Activated CD4-positive, alpha-beta T cell treated with anti-CD3 and anti-CD28 coated beads, Interleukin-2, amount 10 ng/mL, durations not matched to agents 24 days and 14 days (primary cell): ENCODE data around the gene TTLL4. TPM values are rescaled to one million over a fixed set of nuclear protein-coding genes. Genes with fewer than 3 reads are reported as not detected.
"Not testable (repeated sequence)": the region's sequence is repeated elsewhere in the genome, so short reads cannot be mapped to it uniquely, and the experiment has no call there.

Experiments used
- DNase-seq: peaks from one replicate; pipeline ENCODE4 v3.0.0; 2022
- H3K27ac Mint-ChIP-seq: one replicate; pipeline ENCODE4 v1.8.0; 2022; ENCODE audit warnings: mild to moderate bottlenecking, mixed read lengths
- H3K27me3 Mint-ChIP-seq: one replicate; pipeline ENCODE4 v1.8.0; 2022; ENCODE audit warnings: mixed read lengths
- H3K36me3 Mint-ChIP-seq: one replicate; pipeline ENCODE4 v1.8.0; 2022; ENCODE audit warnings: low read depth, mild to moderate bottlenecking, mixed read lengths
- H3K4me1 Mint-ChIP-seq: one replicate; pipeline ENCODE4 v1.8.0; 2021; ENCODE audit warnings: mixed read lengths
- H3K4me3 Mint-ChIP-seq: one replicate; pipeline ENCODE4 v1.8.0; 2022; ENCODE audit warnings: mild to moderate bottlenecking, moderate library complexity, mixed read lengths
- H3K9me3 Mint-ChIP-seq: one replicate; pipeline ENCODE4 v1.8.0; 2021; ENCODE audit warnings: mixed read lengths
- intact Hi-C: fragments of 100-400 bp; cut with micrococcal nuclease; formaldehyde crosslinking; loops from one replicate; pipeline ENCODE4 v1.15.1; 2023
- total RNA-seq: library from RNA; stranded (reverse); gene quantifications from 2 replicates; pipeline ENCODE4 v1.2.3, GENCODE V29; 2022

TTLL4 gene
- total RNA-seq, 1 donor from 2014 or later, result 66.1 TPM

- peak overlapping the region; percentile 28 for H3K4me3 Mint-ChIP-seq
- no peaks in the 10 kb centered on the region for H3K27me3 Mint-ChIP-seq
- DNase-seq, result no peak
- intact Hi-C loops, result loop anchor here (1.0 kb wide), 1 partner anchor 11 kb away; no protein-coding TSS in a partner anchor
- peaks cover 22% of the 10 kb centered on the region for H3K4me1 Mint-ChIP-seq
- no peaks in the 10 kb centered on the region for H3K9me3 Mint-ChIP-seq
- H3K27ac Mint-ChIP-seq, result peak overlapping the region; percentile 81
- peaks cover 62% of the 10 kb centered on the region for H3K36me3 Mint-ChIP-seq
Observed at GRCh38 chr2:218744615-218745014, 34.0 kb downstream of the TTLL4 start.

GRCh38 chr2:218745160-218745558, 34.5 kb downstream of the TTLL4 start:
- peaks cover 22% of the 10 kb centered on the region for H3K4me1 Mint-ChIP-seq
- H3K36me3 Mint-ChIP-seq, result peaks cover 60% of the 10 kb centered on the region
- intact Hi-C loops, result no loop called here
- DNase-seq, result no peak
- no peak overlapping the region for H3K4me3 Mint-ChIP-seq
- H3K27me3 Mint-ChIP-seq, result no peaks in the 10 kb centered on the region
- no peaks in the 10 kb centered on the region for H3K9me3 Mint-ChIP-seq
- H3K27ac Mint-ChIP-seq, result peak overlapping the region; percentile 38

GRCh38 chr2:218745559-218746469, 35.2 kb downstream of the TTLL4 start:
- Mint-ChIP-seq H3K36me3 (peaks cover 60% of the 10 kb centered on the region), H3K4me3 (no peak overlapping the region), H3K9me3 (no peaks in the 10 kb centered on the region), H3K27ac (peak overlapping the region; percentile 18), H3K27me3 (no peaks in the 10 kb centered on the region), H3K4me1 (peaks cover 22% of the 10 kb centered on the region)
- intact Hi-C loops, result no loop called here
- no peak for DNase-seq

- Mint-ChIP-seq H3K36me3 (peaks cover 61% of the 10 kb centered on the region), H3K4me3 (no peak overlapping the region), H3K27me3 (no peaks in the 10 kb centered on the region), H3K4me1 (peaks cover 22% of the 10 kb centered on the region), H3K27ac (no peak overlapping the region), H3K9me3 (no peaks in the 10 kb centered on the region)
- no peak for DNase-seq
- intact Hi-C loops, result no loop called here
Observed at GRCh38 chr2:218746470-218746795, 35.8 kb downstream of the TTLL4 start.

GRCh38 chr2:218746960-218747359, 36.3 kb downstream of the TTLL4 start:
- no peaks in the 10 kb centered on the region for H3K27me3 Mint-ChIP-seq
- DNase-seq, result no peak
- H3K4me1 Mint-ChIP-seq, result peaks cover 22% of the 10 kb centered on the region
- no peak overlapping the region for H3K4me3 Mint-ChIP-seq
- no peaks in the 10 kb centered on the region for H3K9me3 Mint-ChIP-seq
- peaks cover 63% of the 10 kb centered on the region for H3K36me3 Mint-ChIP-seq
- H3K27ac Mint-ChIP-seq, result no peak overlapping the region
- intact Hi-C loops, result no loop called here

- H3K27me3 Mint-ChIP-seq, result no peaks in the 10 kb centered on the region
- no peaks in the 10 kb centered on the region for H3K9me3 Mint-ChIP-seq
- H3K4me1 Mint-ChIP-seq, result peaks cover 12% of the 10 kb centered on the region
- intact Hi-C loops, result no loop called here
- H3K27ac Mint-ChIP-seq, result no peak overlapping the region
- no peak for DNase-seq
- peaks cover 70% of the 10 kb centered on the region for H3K36me3 Mint-ChIP-seq
- no peak overlapping the region for H3K4me3 Mint-ChIP-seq
Observed at GRCh38 chr2:218748741-218749441, 38.3 kb downstream of the TTLL4 start.

GRCh38 chr2:218754201-218754600, 43.6 kb downstream of the TTLL4 start:
- no peak overlapping the region for H3K27ac Mint-ChIP-seq
- no peak for DNase-seq
- H3K27me3 Mint-ChIP-seq, result no peaks in the 10 kb centered on the region
- H3K9me3 Mint-ChIP-seq, result no peaks in the 10 kb centered on the region
- intact Hi-C loops, result no loop called here
- no peaks in the 10 kb centered on the region for H3K4me1 Mint-ChIP-seq
- no peak overlapping the region for H3K4me3 Mint-ChIP-seq
- peaks cover 38% of the 10 kb centered on the region for H3K36me3 Mint-ChIP-seq

- Mint-ChIP-seq H3K36me3 (peaks cover 34% of the 10 kb centered on the region), H3K4me1 (no peaks in the 10 kb centered on the region), H3K9me3 (no peaks in the 10 kb centered on the region), H3K27ac (no peak overlapping the region), H3K4me3 (no peak overlapping the region), H3K27me3 (no peaks in the 10 kb centered on the region)
- intact Hi-C loops, result no loop called here
- DNase-seq, result no peak
Observed at GRCh38 chr2:218754781-218755180, 44.1 kb downstream of the TTLL4 start.

- no peaks in the 10 kb centered on the region for H3K27me3 Mint-ChIP-seq
- no peaks in the 10 kb centered on the region for H3K4me1 Mint-ChIP-seq
- H3K4me3 Mint-ChIP-seq, result no peak overlapping the region
- no peak for DNase-seq
- intact Hi-C loops, result no loop called here
- H3K9me3 Mint-ChIP-seq, result no peaks in the 10 kb centered on the region
- H3K27ac Mint-ChIP-seq, result no peak overlapping the region
- H3K36me3 Mint-ChIP-seq, result peaks cover 32% of the 10 kb centered on the region
Observed at GRCh38 chr2:218755198-218755566, 44.5 kb downstream of the TTLL4 start.

GRCh38 chr2:218755567-218756404, 45.2 kb downstream of the TTLL4 start:
- Mint-ChIP-seq H3K27ac (no peak overlapping the region), H3K36me3 (peaks cover 26% of the 10 kb centered on the region), H3K27me3 (no peaks in the 10 kb centered on the region), H3K4me3 (no peak overlapping the region), H3K9me3 (no peaks in the 10 kb centered on the region), H3K4me1 (no peaks in the 10 kb centered on the region)
- no peak for DNase-seq
- intact Hi-C loops, result no loop called here

- H3K27ac Mint-ChIP-seq, result no peak overlapping the region
- no peak for DNase-seq
- H3K9me3 Mint-ChIP-seq, result no peaks in the 10 kb centered on the region
- intact Hi-C loops, result no loop called here
- H3K4me1 Mint-ChIP-seq, result no peaks in the 10 kb centered on the region
- H3K36me3 Mint-ChIP-seq, result peaks cover 21% of the 10 kb centered on the region
- no peaks in the 10 kb centered on the region for H3K27me3 Mint-ChIP-seq
- no peak overlapping the region for H3K4me3 Mint-ChIP-seq
Observed at GRCh38 chr2:218756599-218757377, 46.2 kb downstream of the TTLL4 start.

GRCh38 chr2:218761795-218762194, 51.2 kb downstream of the TTLL4 start:
- H3K27ac Mint-ChIP-seq, result no peak overlapping the region
- H3K4me1 Mint-ChIP-seq, result no peaks in the 10 kb centered on the region
- no peak overlapping the region for H3K4me3 Mint-ChIP-seq
- H3K36me3 Mint-ChIP-seq, result no peaks in the 10 kb centered on the region
- no peaks in the 10 kb centered on the region for H3K9me3 Mint-ChIP-seq
- no peak for DNase-seq
- intact Hi-C loops, result no loop called here
- peaks cover 1% of the 10 kb centered on the region for H3K27me3 Mint-ChIP-seq

GRCh38 chr2:218772759-218773158, 62.1 kb downstream of the TTLL4 start:
- H3K9me3 Mint-ChIP-seq, H3K27ac Mint-ChIP-seq, H3K36me3 Mint-ChIP-seq, intact Hi-C loops, H3K4me3 Mint-ChIP-seq, H3K4me1 Mint-ChIP-seq, DNase-seq: not testable (repeated sequence)
- peaks cover 10% of the 10 kb centered on the region for H3K27me3 Mint-ChIP-seq
